OCI-LY1 (cell line): ENCODE measurements around the gene AQP5.

Source experiments
- CTCF ChIP-seq: fragments of 200-600 bp; sonication (generic), shearing (Covaris generic); IDR thresholded peaks from 2 replicates; pipeline ENCODE4 v1.5.1; 2017; ENCODE audit warnings: mild to moderate bottlenecking, antibody characterized with exemption, low read length, moderate library complexity, mixed read lengths
- EZH2 ChIP-seq: fragments of 200-600 bp; sonication (generic), shearing (Covaris generic); IDR thresholded peaks from 2 replicates; pipeline ENCODE4 v1.8.0; 2017; ENCODE audit warnings: borderline replicate concordance, mixed run types, mild to moderate bottlenecking, antibody characterized with exemption, low read length, moderate library complexity, mixed read lengths

- TF ChIP-seq CTCF (no peak), EZH2 (no peak)
Measured at GRCh38 chr12:49971141-49971540, 9.5 kb downstream of the AQP5 start.
